LNCaP clone FGC (cell line): ENCODE measurements around the gene SPRN.
A peak's percentile ranks its signal among the peaks of the same experiment; 100 is the strongest.

Experiments
- DNase-seq: peaks from one replicate; pipeline ENCODE4 v3.0.0-alpha.2; 2011; ENCODE audit warnings: low read depth
- H3K4me3 ChIP-seq: 2 replicates; pipeline ENCODE4 v1.5.1; 2011; ENCODE audit warnings: mild to moderate bottlenecking, low read depth, low read length, control low read depth
- TF ChIP-seq, protein P1 (sequence below): IDR thresholded peaks from 2 replicates; pipeline ENCODE4 v1.5.1; 2012; ENCODE audit warnings: mild to moderate bottlenecking; ENCODE audit not compliant: control insufficient read depth, insufficient read depth; ENCODE audit errors: extremely low read depth

The SPRN gene

DNA sequence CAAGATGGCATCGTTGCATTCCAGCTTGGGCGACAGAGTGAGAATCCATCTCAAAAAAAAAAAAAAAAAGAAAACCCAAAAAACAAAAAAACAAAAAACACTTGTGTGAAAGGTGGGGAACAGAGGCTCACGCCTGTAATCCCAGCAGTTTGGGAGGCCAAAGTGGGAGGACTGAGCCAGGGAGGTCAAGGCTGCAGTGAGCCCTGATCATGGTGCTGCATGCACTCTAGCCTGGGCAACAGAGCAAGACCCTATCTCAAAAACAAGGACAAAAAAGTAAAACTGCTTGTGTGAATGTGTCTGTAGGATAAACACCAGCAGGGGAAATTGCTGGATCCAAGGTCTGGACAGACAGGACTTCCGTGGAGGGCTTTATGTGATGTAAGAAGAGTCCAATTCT lies 40.9 kb downstream of the SPRN start:
- TF ChIP-seq, protein P1, sequence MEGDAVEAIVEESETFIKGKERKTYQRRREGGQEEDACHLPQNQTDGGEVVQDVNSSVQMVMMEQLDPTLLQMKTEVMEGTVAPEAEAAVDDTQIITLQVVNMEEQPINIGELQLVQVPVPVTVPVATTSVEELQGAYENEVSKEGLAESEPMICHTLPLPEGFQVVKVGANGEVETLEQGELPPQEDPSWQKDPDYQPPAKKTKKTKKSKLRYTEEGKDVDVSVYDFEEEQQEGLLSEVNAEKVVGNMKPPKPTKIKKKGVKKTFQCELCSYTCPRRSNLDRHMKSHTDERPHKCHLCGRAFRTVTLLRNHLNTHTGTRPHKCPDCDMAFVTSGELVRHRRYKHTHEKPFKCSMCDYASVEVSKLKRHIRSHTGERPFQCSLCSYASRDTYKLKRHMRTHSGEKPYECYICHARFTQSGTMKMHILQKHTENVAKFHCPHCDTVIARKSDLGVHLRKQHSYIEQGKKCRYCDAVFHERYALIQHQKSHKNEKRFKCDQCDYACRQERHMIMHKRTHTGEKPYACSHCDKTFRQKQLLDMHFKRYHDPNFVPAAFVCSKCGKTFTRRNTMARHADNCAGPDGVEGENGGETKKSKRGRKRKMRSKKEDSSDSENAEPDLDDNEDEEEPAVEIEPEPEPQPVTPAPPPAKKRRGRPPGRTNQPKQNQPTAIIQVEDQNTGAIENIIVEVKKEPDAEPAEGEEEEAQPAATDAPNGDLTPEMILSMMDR: no peak
- DNase-seq: no peak
- H3K4me3 ChIP-seq: no peak overlapping the region

DNA sequence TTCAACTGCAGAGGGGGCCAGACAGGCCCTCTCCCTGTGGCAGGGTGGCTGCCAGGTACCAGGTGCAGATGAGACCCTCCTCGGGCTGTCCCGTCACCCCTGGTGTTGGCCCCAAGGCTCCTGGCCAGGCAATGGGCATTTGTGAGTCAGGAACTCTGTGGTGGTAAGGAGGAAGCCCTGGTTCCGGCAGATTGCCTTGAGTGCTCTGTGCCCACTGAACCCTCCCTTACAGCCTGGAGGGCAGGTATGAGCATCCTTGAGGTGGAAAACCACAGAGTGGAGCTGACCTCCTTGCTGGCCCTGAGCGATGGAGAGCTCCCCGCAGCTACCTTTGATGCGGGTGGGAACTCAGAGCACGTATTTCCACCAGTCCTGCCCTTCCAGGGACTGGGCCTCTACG lies 43.4 kb downstream of the SPRN start:
- DNase-seq: no peak
- TF ChIP-seq, protein P1: no peak
- no peak overlapping the region for H3K4me3 ChIP-seq

DNA sequence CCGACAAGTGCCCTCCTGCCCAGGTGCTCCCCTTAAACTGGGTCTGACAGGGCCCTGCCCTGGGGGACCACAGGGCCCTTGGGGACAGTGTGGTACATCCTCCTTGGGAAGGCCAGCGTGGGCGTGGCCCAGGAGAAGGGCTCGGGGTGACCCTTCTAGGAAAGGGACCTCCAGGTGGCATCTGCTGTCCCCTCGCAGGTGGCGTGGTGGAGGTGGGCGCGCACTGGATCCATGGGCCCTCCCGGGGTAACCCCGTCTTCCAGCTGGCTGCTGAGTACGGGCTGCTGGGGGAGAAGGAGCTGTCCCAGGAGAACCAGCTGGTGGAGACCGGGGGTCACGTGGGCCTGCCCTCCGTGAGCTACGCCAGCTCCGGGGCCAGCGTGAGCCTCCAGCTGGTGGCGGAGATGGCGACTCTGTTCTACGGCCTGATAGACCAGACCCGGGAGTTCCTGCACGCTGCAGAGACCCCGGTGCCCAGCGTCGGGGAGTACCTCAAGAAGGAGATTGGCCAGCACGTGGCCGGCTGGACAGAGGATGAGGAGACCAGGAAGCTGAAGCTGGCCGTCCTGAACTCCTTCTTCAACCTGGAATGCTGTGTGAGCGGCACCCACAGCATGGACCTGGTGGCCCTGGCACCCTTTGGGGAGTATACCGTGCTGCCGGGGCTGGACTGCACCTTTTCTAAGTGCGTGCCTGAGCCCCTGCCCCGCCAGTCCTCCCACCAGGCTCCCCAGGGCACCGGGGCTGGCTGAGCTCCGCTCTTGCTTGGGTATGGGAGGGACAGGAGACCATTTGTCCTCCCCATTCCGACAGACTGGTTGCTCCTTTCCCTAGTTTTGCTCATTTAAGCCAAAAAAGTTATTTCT lies 44.4 kb downstream of the SPRN start:
- no peak for DNase-seq
- TF ChIP-seq, protein P1: no peak
- peak overlapping the region; percentile 57 for H3K4me3 ChIP-seq

DNA sequence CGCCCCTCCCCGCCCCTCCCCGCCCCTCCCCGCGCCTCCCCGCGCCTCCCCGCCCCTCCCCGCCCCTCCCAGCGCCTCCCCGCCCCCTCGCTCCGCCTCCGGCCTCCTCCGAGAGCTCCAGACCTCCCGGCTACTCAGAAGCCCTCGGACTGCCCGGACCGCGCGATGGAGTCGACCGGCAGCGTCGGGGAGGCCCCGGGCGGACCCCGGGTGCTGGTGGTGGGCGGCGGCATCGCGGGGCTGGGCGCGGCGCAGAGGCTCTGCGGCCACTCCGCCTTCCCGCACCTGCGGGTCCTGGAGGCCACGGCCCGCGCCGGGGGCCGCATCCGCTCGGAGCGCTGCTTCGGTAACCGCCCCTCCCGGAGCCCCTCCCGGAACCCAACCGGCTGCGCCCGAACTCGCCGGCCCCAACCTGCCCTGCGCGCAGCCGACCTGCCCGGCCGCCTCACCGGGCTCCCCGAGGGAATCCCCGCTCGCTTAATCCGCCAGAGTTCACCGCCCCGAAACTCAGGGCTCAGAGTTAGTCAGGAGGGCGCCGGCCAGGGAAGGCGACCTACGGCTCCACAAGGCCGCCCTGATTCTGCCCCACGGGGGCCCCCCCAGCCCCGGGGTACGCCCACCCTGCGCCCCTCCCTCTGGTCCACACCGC lies 45.1 kb downstream of the SPRN start, which contains the start of gene PAOX:
Gene PAOX, plus strand, starts transcription at position 111 of the 649 bp plus-strand sequence. Its CDS starts 55 bp downstream, at position 166.
- TF ChIP-seq, protein P1: no peak
- peak within 1 kb of the TSS; percentile 66 for H3K4me3 ChIP-seq
- DNase-seq: no peak

DNA sequence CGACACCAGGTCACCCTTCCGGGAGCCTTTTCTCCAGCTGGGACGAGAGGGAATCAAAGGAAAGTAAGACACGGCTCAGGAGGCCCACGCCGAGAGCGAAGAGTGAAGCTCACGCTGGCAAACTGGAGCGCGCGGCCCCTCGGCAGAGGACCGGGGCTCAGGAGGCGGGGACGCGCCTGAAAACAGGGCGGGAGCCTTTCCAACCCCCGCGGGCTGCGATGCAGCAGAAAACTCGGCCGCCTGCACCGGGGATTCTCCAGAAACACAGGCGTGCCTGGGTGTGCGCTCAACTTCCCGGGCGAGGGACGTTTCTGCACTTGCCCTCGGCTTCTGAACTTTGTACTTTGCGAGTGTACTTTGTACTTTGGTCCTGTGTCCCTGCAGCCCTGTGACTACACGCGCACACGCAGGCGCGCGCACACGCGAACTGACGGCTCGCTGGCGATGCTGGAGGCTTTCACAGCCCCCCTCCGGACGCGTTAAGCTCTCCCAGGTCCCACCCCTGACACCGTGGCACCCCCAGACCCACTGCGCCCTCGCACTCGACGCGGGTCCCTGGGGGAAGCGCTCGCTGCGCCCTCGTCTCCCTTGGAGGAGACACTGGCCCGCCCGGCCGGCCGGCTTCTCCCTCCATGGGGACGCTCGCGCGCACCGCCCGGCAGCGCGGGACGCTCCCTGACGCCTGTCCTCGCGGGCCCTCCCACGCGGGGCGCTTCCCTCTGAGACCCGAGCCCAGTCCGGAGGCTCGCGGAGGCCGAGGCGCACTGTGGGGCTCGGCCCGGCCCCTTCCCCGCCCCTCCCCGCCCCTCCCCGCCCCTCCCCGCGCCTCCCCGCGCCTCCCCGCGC lies 46.0 kb downstream of the SPRN start:
- no peak for DNase-seq
- H3K4me3 ChIP-seq: peak overlapping the region; percentile 66
- TF ChIP-seq, protein P1: no peak

DNA sequence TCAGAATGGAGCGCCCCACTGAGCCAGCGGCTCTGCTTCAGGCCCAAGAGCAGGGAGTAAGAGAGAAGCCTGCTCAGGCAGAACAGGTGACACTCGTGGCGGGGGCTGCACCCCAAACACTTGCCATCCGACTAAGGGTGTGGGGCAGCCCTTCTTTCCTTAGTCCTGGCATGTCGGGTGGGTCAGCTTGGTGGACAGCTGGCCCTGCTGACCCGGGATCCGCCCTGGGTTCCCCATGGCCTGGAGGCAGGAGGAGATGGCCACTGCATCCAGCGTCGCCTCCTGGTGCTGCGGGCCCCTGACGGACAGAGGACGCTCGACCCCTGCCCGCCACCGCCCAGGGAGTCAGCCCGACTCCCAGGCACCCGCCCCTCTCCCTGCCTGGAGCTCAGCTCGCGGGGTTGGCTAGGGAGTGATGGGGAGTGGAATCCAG lies 46.6 kb downstream of the SPRN start:
- no peak for DNase-seq
- TF ChIP-seq, protein P1: no peak
- peak overlapping the region; percentile 66 for H3K4me3 ChIP-seq
